K562 (cell line): ENCODE measurements around the gene IFT122.

Source experiments
- CHD2 ChIP-seq: IDR thresholded peaks from 2 replicates; pipeline ENCODE4 v1.6.1; 2011; ENCODE audit warnings: low read depth, low read length
- TF ChIP-seq, protein P1 (sequence below): fragments of 450-650 bp; IDR thresholded peaks from 2 replicates; pipeline ENCODE4 v1.6.1; 2018; ENCODE audit warnings: mild to moderate bottlenecking, low read depth; ENCODE audit not compliant: partially characterized antibody
- TF ChIP-seq, protein P2 (sequence below): sonication (generic); formaldehyde crosslinking; IDR thresholded peaks from 2 replicates; pipeline ENCODE4 v1.9.0; 2022; ENCODE audit warnings: mild to moderate bottlenecking, missing genetic modification reagents
- TF ChIP-seq, protein P3 (sequence below), 3 experiments: IDR thresholded peaks in 2 of 3; conservative IDR thresholded peaks in 1 of 3; 2 replicates each; pipeline ENCODE4 v1.5.1; 2011 to 2012; ENCODE audit warnings: low read length in 3 of 3, mild to moderate bottlenecking in 3 of 3, control low read depth in 2 of 3, improper control_type of control experiment in 1 of 3, inconsistent platforms in 1 of 3, low read depth in 1 of 3, mixed read lengths in 1 of 3, moderate library complexity in 1 of 3; ENCODE audit not compliant: insufficient read depth in 2 of 3

DNA sequence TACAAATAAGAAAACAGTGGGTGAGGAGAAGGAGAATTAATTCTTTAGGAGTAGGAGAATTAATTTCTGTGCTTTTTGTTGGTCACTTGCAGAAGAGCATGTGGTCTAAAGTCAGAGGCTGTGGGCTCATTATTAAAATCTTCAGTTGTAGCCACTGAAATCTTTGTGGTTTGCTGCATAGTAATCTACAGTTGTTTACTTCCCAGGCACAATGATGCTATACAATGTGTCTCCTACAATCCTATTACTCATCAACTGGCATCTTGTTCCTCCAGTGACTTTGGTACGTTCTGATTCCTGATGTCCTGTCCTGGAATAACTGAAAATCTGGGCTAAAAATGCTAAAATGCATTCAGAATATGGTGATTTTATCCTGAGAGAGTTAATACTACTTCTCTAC, 21.0 kb downstream of the IFT122 start:
- TF ChIP-seq, protein P1, sequence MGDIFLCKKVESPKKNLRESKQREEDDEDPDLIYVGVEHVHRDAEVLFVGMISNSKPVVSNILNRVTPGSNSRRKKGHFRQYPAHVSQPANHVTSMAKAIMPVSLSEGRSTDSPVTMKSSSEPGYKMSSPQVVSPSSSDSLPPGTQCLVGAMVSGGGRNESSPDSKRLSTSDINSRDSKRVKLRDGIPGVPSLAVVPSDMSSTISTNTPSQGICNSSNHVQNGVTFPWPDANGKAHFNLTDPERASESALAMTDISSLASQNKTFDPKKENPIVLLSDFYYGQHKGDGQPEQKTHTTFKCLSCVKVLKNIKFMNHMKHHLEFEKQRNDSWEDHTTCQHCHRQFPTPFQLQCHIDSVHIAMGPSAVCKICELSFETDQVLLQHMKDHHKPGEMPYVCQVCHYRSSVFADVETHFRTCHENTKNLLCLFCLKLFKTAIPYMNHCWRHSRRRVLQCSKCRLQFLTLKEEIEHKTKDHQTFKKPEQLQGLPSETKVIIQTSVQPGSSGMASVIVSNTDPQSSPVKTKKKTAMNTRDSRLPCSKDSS: no peak
- TF ChIP-seq, protein P2, sequence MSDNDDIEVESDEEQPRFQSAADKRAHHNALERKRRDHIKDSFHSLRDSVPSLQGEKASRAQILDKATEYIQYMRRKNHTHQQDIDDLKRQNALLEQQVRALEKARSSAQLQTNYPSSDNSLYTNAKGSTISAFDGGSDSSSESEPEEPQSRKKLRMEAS (CRISPR knock-in tag): no peak
- TF ChIP-seq, protein P3, sequence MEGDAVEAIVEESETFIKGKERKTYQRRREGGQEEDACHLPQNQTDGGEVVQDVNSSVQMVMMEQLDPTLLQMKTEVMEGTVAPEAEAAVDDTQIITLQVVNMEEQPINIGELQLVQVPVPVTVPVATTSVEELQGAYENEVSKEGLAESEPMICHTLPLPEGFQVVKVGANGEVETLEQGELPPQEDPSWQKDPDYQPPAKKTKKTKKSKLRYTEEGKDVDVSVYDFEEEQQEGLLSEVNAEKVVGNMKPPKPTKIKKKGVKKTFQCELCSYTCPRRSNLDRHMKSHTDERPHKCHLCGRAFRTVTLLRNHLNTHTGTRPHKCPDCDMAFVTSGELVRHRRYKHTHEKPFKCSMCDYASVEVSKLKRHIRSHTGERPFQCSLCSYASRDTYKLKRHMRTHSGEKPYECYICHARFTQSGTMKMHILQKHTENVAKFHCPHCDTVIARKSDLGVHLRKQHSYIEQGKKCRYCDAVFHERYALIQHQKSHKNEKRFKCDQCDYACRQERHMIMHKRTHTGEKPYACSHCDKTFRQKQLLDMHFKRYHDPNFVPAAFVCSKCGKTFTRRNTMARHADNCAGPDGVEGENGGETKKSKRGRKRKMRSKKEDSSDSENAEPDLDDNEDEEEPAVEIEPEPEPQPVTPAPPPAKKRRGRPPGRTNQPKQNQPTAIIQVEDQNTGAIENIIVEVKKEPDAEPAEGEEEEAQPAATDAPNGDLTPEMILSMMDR (IDR thresholded peaks at IDR 0.05 in 2 of 3, conservative IDR thresholded peaks at IDR 0.05 in 1 of 3; ENCODE audit: insufficient read depth in 2 of 3, low read depth in 1 of 3, low read length in 3 of 3): no peak
- TF ChIP-seq CHD2: no peak
